ENCODE data around the gene PPP6R2. TPM values are rescaled to one million over a fixed set of nuclear protein-coding genes. Genes with fewer than 3 reads are reported as not detected.

Gene PPP6R2
- total and polyA plus RNA-seq, 9 of the 15 experiments (the other 6 are each of a cell fraction or from before 2014, with no cell fraction given): 0.32 to 39.8 (median 21.4) TPM

GRCh38 chr22:50318698-50319411, 24.3 kb upstream of the PPP6R2 start (continued):
- TF ChIP-seq STAT6 (CRISPR knock-in tag; IDR thresholded peaks at IDR 0.05) (no peak), ZSCAN32 (CRISPR knock-in tag; IDR thresholded peaks at IDR 0.05) (no peak), FOXP1 (CRISPR knock-in tag; IDR thresholded peaks at IDR 0.05) (no peak), MED1 (CRISPR knock-in tag; IDR thresholded peaks at IDR 0.05; ENCODE audit: borderline replicate concordance) (no peak), PBX2 (CRISPR knock-in tag; IDR thresholded peaks at IDR 0.05; ENCODE audit: low read depth) (no peak), PBX2 (tag; conservative IDR thresholded peaks at IDR 0.05; ENCODE audit: low read depth) (no peak), SMARCE1 (IDR thresholded peaks at IDR 0.05) (peak; percentile 73; the same call in 1 of the 2 replicates), ZNF184 (CRISPR knock-in tag; IDR thresholded peaks at IDR 0.05) (no peak), MITF (IDR thresholded peaks at IDR 0.05) (no peak), ARID1B (IDR thresholded peaks at IDR 0.05) (peak; percentile 91), EHMT2 (IDR thresholded peaks at IDR 0.05) (no peak), TCF15 (CRISPR knock-in tag; IDR thresholded peaks at IDR 0.05) (no peak), TCF7L2 (IDR thresholded peaks at IDR 0.05; ENCODE audit: low read depth, low read length) (no peak), SETDB1 (IDR thresholded peaks at IDR 0.05; ENCODE audit: low read length) (no peak), ZNF696 (CRISPR knock-in tag; conservative IDR thresholded peaks at IDR 0.05) (no peak), E4F1 (CRISPR knock-in tag; IDR thresholded peaks at IDR 0.05; ENCODE audit: borderline replicate concordance) (no peak), ELF4 (CRISPR knock-in tag; IDR thresholded peaks at IDR 0.05) (no peak), HDAC2 (IDR thresholded peaks at IDR 0.05) (no peak), ZNF3 (CRISPR knock-in tag; IDR thresholded peaks at IDR 0.05) (no peak), NFIX (CRISPR knock-in tag; IDR thresholded peaks at IDR 0.05; ENCODE audit: low read depth) (no peak)
